Activated naive CD4-positive, alpha-beta T cell (primary cell): ENCODE data around the gene CYB5A.

Source experiments
- DNase-seq, 4 experiments: peaks; one replicate each; lab custom pipeline; 2025; lab: John Stamatoyannopoulos, UW

CYB5A gene

GRCh38 chr18:74243127-74243526 is 48.6 kb downstream of the CYB5A start:
- no peak for DNase-seq

- DNase-seq: no peak
Measured at GRCh38 chr18:74242438-74243096, 49.2 kb downstream of the CYB5A start.

- DNase-seq: no peak
Measured at GRCh38 chr18:74241970-74242369, 49.8 kb downstream of the CYB5A start.

GRCh38 chr18:74241426-74241825 is 50.3 kb downstream of the CYB5A start:
- no peak for DNase-seq

GRCh38 chr18:74239567-74239966 is 52.2 kb downstream of the CYB5A start:
- no peak for DNase-seq

GRCh38 chr18:74234326-74235171 is 57.2 kb downstream of the CYB5A start:
- no peak for DNase-seq

GRCh38 chr18:74233933-74234325 is 57.8 kb downstream of the CYB5A start:
- no peak for DNase-seq

GRCh38 chr18:74230922-74231714 is 60.6 kb downstream of the CYB5A start:
- DNase-seq: no peak

- DNase-seq: no peak
Measured at GRCh38 chr18:74229891-74230290, 61.9 kb downstream of the CYB5A start.

- DNase-seq: no peak
Measured at GRCh38 chr18:74229005-74229404, 62.8 kb downstream of the CYB5A start.

GRCh38 chr18:74228312-74228711 is 63.5 kb downstream of the CYB5A start:
- DNase-seq: no peak

GRCh38 chr18:74226666-74227065 is 65.1 kb downstream of the CYB5A start:
- DNase-seq: no peak

- DNase-seq: no peak
Measured at GRCh38 chr18:74226156-74226555, 65.6 kb downstream of the CYB5A start.

- DNase-seq: no peak
Measured at GRCh38 chr18:74225193-74225840, 66.4 kb downstream of the CYB5A start.

GRCh38 chr18:74222710-74223494 is 68.9 kb downstream of the CYB5A start:
- DNase-seq: no peak

GRCh38 chr18:74221081-74221480 is 70.7 kb downstream of the CYB5A start:
- no peak for DNase-seq

- DNase-seq: no peak
Measured at GRCh38 chr18:74219056-74219455, 72.7 kb downstream of the CYB5A start.

- DNase-seq: no peak
Measured at GRCh38 chr18:74217476-74218143, 74.2 kb downstream of the CYB5A start.

- no peak for DNase-seq
Measured at GRCh38 chr18:74216661-74217110, 75.1 kb downstream of the CYB5A start.

GRCh38 chr18:74215863-74216262 is 75.9 kb downstream of the CYB5A start:
- no peak for DNase-seq

GRCh38 chr18:74213429-74213828 is 78.3 kb downstream of the CYB5A start:
- no peak for DNase-seq
